Omental fat pad (tissue), 4 donors: ENCODE results near the gene FRMD8. TPM values are rescaled to one million over a fixed set of nuclear protein-coding genes. Genes with fewer than 3 reads are reported as not detected.
A peak's percentile ranks its signal among the peaks of the same experiment; 100 is the strongest.

Experiments
- ATAC-seq: fragments of 150-250 bp; one replicate; pipeline ENCODE4 v1.9.1; 2016; ENCODE audit warnings: mild to moderate bottlenecking, moderate library complexity; ENCODE audit not compliant: low FRiP score
- DNase-seq: peaks from one replicate; pipeline ENCODE4 v3.0.0-alpha.2; 2019; ENCODE audit warnings: low spot score
- CTCF ChIP-seq, 3 donors: fragments of 450-650 bp; IDR thresholded peaks; one replicate each; pipeline ENCODE4 v1.5.1; 2016 to 2017; ENCODE audit warnings: antibody characterized with exemption in 3 of 3, mild to moderate bottlenecking in 3 of 3, moderate library complexity in 2 of 3
- total RNA-seq, 4 donors: library from RNA; depleted of rRNA; stranded (reverse); fragments of >200 nt; gene quantifications; one replicate each; pipeline ENCODE4 v1.1.0, GENCODE V29; 2016

FRMD8 gene
- total RNA-seq, 4 donors from 2014 or later: 29.2 to 77.9 (median 58.9) TPM

- TF ChIP-seq CTCF (IDR thresholded peaks at IDR 0.05): no peak
- ATAC-seq: no peak
- no peak for DNase-seq
Observed at GRCh38 chr11:65380460-65381119, 5.8 kb upstream of the FRMD8 start.

GRCh38 chr11:65381716-65382032 is 4.8 kb upstream of the FRMD8 start:
- ATAC-seq: peak; percentile 0
- no peak for DNase-seq
- no peak for TF ChIP-seq CTCF (IDR thresholded peaks at IDR 0.05)

GRCh38 chr11:65382033-65382803 is 4.2 kb upstream of the FRMD8 start, which contains the start of gene SLC25A45:
Gene SLC25A45 (minus strand): TSS chr11:65382646. CDS start chr11:65381951, 695 bp downstream.
- peak in 2 of 3 donors; percentile 56 to 94 for TF ChIP-seq CTCF (IDR thresholded peaks at IDR 0.05)
- peak; percentile 92 for DNase-seq
- ATAC-seq: peak; percentile 91

GRCh38 chr11:65382804-65383368 is 3.6 kb upstream of the FRMD8 start:
- TF ChIP-seq CTCF (IDR thresholded peaks at IDR 0.05): no peak
- ATAC-seq (no peak), DNase-seq (no peak)

GRCh38 chr11:65383778-65384177 is 2.7 kb upstream of the FRMD8 start:
- TF ChIP-seq CTCF (IDR thresholded peaks at IDR 0.05): no peak
- ATAC-seq (no peak), DNase-seq (no peak)

- no peak for DNase-seq
- no peak for TF ChIP-seq CTCF (IDR thresholded peaks at IDR 0.05)
- no peak for ATAC-seq
Observed at GRCh38 chr11:65384301-65384889, 2.0 kb upstream of the FRMD8 start.
